Measurements from ENCODE around the gene KIAA0753.

Gene KIAA0753

DNA sequence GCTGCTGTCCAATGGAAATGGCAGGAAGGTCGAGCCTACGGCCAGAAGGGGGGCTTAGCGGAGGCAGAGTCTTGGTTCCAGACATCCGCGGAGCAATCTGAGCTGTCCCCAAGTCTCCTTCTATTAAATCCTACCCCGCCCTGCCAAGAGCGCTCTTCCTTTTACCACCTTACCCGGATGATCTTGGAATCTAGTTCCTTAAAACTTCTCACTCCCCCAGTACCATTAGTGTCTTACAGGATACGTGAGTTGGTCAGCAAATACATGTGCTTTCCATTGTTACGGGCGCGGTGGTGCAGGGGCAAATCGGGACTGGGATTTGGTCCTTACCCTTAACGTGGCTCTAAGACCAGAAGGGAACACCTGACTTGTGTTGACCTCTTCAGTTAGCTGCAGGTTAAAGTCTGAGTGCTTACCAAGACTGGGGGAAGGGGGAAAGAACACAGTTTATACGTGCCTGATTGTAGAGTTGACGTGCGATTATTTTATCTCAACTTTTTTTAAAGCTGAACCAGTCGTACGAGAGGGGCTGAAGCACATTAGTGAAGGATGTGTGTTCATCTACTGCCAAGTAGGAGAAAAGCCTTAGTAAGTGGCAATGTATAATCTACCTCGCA is 844 bp upstream of the KIAA0753 start:
- peak; percentile 65 for DNase-seq (ENCODE audit: low spot score)

DNA sequence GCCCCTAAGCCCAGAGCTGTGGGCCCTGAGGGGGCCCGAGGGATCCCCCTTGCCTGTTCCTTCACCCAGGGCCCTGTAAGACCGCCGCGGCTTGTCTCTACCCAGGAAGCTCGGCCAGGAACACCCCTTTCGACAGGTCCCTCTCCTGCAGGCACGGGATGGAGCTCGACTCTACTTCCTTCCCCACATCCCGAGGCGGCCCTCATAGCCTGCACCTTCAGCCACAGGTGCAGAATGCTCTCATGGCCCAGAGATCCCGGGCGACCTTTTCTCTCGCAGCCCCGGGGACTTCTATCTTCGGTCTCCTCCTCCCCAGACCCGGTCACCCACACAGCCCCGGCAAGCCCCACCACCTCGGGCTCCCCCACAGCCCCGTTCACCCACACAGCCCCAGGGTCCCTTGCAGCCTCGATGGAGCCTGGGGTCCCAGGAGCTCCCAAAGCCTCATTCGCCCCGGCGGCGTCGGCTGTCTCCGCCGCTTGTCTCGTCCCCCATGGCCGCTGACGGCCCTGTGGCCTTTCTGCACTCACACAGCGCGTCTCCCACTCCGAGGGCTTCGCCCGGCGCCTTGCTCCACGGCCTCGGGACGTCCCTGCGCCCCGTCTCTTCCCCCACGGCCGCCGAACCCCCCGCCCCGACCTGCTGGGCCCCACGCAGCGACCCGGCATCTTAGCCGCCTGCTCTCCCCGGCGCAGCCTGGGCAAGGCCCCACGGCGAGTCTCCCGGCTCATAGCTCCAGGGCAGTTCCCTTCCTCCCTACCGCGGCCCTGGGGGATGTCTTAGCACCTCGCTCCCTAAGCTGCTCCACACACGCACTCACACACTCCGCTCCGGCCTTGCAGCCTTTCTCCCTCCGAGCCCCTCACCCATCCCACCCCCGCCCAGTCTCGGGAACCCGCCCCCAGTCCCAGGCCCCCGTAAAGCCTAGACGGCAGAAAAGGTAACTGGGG is 650 bp downstream of the KIAA0753 start:
- DNase-seq (ENCODE audit: low spot score): peak; percentile 40

DNA sequence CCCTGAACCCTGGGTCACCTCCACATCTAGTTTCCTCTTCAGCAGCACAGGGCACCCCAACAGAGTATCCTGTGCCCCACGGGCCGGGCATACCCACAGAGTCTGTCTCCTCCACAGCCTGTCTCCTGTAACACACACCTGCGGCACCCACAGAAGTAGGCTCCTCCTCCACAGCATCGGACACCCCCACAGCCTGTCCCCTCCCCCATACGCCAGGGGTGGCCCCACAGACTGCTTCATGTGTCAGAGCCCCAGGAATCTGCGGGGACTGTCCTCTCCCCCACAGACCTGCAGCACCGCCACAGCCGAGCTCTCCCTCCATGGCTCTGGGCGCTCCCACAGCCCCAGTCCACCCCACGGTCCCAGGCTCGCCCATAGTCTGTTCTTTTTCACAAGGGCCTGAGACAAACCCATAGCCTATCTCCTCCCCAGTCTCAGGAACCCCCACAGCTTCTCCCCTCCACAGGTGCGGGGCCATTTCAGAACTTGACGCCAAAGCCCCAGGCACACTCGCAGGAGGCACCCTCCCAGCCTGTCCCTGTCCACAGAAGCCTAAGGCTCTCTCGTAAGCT is 1.4 kb downstream of the KIAA0753 start:
- no peak for DNase-seq (ENCODE audit: low spot score)

DNA sequence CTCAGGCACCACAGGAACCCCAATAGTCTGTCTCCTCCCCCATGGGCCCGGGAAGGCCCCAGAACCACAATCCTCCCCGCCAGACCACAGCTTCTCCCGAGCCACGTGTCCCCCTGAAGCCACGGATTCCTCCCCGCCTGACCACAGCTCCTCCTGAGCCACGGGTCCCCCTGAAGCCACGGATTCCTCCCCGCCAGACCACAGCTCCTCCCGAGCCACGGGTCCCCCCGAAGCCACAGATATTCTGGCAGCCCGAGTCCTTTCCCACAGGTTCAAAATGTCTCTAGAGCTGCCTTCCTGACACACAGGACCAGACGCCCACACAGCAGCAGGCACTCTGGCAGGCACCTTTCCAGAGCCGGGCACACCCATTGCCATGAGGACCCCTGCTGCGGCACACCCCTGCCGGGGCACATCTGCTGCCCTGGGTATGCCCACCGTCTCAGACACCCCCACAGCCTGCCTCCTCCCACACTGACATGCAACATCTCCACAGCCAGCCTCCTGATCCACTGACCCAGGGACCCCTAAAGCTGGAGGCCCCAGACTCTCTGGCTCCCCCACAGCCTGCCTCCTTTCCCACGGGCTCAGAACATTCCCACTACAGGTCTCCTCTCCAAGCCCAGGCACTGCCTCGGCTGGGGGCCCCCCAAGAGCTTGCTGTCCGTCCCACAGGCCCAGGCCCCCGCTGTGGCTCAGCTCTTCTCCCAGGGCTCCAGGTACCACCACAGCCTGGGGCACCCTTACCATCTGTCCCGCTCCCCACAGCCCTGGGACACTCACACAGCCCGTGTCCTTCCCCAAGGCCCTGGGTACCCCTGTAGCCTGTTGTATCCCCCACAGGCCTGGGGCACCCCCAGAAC is 2.2 kb downstream of the KIAA0753 start:
- no peak for DNase-seq (ENCODE audit: low spot score)

DNA sequence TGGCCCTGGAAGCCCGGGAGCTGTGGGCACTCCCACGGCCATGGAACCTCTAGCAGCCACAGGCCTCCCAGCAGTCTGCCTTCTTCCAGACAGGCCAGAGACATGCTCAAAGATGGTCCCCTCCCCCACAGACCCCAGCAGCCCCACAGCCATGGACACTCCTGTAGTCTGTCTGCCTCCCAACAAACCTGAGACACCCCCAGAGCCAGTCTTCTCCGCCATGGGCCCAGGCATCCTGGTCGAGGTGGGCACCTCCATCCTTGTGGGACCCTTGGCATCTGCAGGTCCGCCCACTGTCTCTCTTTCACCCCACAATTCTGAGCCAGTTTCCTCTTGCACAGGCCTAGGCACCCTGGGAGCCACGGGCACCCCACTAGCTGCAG is 3.1 kb downstream of the KIAA0753 start:
- DNase-seq (ENCODE audit: low spot score): no peak

DNA sequence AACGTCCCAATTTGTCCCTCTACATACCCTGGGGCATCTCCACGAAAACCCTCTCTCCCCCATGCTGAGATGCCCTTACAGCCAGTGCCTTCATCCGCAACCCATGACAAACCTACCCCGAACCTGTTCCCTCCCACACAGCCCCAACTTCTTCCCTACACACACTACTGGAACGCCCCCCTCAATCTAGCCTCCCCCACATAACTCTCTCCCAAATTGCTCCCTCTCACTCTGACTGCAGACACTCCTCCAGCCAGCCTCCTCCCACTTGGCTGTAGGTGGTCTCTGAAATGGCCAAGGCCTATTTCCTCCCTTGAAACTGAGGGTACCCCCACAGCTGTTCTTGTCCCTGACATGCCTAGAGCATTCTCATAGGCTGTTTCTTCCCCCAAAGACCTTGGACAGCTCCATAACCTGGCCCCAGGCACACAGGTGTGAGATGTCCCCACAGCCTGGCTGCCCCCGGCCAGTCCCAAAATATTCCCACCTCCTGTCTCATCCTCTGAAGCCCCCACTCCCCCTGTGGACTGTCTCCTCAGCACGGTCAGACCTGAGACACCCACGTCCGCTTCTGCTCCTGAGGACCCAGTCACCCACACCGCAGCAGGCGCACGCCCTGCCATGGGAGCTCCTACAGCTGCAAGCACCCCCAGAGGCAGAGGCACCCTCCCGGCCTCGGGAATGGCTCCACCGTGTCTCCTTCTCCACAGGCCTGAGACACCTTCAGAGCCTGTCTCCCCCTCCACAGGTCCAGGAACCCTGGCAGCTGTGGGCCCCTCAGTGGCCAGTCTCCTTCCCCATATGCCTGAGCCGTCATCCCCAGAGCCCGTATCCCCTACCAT is 3.7 kb downstream of the KIAA0753 start:
- DNase-seq (ENCODE audit: low spot score): no peak

DNA sequence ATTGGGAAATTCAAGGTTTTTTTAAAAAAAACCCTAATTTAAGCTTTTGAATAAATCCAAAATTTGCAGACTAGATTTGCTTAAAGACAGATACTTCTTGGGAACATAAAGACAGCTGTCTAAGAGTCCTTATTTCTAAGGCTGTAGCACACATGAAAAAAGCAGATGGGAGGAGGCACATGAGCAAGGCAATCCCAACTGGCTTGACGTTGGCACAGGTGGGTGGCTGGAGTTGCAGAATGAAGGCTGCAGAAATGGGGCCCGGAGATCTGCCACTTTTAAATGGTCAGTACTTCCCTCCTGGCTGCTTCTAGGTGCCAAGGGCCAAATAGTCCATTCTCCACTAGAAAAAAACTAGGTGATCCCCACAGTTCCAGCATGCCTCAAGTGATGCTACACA is 4.4 kb downstream of the KIAA0753 start:
- DNase-seq (ENCODE audit: low spot score): no peak

DNA sequence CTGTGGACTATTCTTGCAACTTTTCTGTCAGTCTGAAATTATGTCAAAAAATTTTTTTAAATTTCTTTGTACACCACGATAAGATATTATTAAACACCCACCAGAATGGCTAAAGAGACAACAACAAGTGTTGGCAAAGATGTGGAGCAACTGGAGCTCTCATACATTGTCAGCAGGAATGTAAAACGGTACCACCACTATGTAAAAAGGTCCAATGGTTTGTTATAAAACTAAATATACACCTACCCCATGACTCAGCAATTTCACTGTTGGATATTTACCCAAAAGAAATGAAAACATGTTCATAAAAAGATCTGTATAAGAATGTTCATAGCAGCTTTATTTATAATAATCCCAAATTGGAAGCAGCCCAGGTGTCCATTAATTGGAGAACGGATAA is 7.2 kb downstream of the KIAA0753 start:
- DNase-seq (ENCODE audit: low spot score): no peak

DNA sequence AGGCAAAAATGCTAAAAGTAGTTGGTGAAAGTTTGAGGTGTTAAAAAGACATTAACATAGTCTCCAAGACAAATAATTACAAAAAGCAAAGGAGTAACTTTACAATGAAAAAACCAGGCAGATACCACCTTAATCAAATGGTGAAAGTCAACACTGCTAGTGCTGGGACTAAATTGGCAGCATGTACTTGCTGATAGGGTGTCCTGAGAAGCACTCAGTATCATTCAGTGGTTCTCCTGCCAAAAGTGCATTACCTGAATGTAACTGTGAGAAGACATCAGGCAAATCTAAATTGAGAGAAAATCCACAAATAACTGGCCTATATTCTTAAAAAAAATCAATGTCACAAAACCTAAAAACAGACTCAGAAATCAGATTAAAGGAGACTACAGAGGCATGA is 8.0 kb downstream of the KIAA0753 start:
- no peak for DNase-seq (ENCODE audit: low spot score)

DNA sequence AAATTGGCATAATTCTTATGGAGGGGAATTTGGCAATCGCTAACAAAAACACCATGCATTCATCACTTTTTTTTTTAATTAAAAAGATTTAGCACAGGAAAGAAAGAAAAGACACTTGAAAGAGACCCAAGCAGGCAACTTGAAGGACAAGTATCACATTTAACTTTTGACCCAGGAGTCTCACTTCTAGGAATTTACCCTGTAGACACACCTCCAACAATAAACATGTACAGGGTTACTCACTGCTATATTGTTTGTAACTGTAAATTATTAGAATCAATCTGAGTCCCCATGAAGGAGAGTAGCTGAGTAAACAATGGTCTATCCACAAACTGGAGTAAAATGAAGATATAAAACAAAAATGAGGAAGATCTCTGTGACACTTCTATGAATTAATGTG is 10.1 kb downstream of the KIAA0753 start:
- DNase-seq (ENCODE audit: low spot score): no peak

DNA sequence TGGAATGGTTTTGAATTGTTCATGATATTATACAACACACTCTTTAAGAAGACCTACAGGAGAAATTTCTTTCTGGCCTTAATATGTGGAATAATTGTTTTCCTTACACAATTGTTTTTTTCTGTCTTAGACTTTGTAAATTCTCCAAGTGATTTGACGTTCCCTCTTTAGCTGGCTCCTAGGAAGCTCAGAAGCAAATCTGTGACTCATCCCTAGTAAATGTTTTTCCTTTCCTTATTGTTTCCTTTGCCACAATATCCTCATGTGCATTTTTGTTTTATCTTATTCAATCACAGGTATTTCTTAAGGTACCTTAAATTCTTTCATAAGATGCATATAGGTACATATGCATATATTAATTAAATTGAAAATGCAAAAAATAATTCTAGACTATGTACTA is 13.5 kb downstream of the KIAA0753 start:
- DNase-seq (ENCODE audit: low spot score): no peak

DNA sequence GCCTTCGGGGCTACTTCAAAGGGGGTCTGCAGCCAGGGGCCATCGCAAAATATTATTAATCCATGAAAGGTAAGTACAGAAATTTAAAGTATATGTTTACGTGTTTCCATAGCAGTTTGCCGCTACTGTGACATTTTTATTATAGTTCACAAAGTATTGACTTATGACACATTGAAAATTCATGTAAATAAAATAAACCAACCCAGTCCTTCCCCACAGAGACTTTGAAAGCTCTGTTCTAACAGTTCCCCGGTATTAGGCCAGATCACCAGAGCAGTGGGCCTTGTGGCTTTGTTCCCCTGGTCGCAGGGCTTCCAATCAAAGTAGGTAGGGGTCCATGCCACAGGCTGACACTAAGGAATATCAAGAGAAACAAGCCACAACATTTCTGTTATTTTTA is 13.9 kb downstream of the KIAA0753 start:
- no peak for DNase-seq (ENCODE audit: low spot score)

DNA sequence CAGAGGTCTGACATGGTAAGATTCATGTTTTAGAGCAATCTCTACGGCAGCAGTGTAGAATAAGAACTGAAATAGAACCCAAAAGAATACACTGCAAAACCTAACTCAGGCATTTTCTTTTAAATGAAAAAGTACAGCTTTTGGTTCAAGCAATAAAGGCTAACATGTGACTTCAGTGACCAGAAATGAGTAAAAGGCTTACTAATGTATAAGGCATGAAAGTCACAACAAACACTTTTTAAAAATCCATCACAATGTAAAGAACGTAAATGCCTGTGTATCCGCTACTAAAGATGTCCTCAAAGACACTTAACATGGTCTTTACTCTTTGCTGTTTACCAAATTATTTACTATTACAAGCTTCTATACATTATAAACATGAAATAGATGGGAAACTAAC is 16.6 kb downstream of the KIAA0753 start:
- DNase-seq (ENCODE audit: low spot score): no peak

DNA sequence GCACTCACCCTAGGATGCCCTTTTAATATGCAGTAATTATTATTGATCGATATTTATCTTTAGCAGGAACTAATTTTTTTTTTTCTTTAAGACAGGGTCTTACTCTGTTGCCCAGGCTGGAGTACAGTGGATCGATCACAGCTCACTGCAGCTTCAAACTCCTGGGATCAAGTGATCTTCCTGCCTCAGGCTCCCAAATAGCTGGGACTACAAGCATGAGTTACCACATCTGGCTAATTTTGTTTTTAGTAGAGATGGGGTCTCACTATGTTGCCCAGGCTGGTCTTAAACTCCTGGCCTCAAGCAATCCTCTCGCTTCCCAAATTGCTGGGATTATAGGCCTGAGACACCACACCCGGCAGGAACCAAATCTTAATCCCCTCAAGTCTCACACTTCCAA is 29.3 kb downstream of the KIAA0753 start:
- no peak for DNase-seq (ENCODE audit: low spot score)

DNA sequence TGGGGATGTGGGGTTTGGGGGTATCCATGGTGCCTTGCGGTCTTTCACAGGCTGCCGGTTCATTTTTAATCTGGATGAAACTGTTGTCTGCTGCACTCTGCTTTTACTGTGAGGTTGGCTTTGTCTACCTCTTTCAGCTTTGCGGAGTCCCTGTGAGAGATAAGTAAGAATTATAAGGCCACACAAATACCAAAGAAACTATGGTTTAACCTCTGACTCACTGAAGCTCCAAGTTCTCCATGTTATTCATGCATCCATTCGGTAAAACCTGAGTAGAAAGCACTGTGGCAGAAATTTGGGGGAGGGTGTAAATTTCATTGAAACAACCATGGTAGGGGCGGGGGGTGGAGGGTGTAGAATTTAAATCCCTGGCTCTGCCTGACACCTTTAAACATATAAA is 30.5 kb downstream of the KIAA0753 start:
- no peak for DNase-seq (ENCODE audit: low spot score)

DNA sequence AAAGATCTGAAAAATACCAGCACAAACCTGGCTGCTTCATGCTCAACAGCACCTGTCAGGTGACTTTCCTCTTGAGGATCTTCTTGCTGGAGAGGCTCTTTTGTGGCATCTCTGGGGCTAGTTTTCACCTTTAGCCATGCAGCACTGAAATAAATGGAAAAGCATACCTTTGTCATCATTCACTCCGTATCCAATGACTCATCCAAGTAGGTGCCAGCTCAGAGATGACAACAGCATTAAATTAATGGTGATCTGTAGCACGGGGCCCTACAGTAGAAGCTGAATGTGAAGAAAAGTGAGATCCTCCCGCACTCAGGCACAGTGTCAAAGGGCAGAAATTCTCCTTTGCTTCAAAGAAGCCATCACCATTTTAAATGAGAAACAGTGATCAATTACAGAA is 32.2 kb downstream of the KIAA0753 start:
- DNase-seq (ENCODE audit: low spot score): peak; percentile 74

DNA sequence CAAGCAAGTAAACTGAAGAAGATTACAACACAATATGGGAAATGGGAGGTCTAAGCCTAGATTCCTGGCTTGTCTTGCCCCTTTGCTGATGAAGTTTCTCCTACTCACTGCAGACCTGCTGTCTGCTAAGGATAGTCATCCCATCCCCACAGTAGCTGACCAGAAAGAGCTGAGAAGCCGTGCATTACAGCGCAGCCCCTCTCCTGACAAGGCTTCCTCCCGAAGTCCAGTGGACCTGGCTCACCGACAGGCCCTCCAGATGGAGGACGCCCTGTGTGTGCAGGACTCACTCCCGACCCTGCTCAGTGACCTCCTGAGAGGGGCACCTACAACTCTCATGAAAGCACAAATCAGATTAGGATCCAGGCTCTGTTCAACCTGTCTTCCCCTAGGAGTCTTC is 35.4 kb downstream of the KIAA0753 start:
- no peak for DNase-seq (ENCODE audit: low spot score)

DNA sequence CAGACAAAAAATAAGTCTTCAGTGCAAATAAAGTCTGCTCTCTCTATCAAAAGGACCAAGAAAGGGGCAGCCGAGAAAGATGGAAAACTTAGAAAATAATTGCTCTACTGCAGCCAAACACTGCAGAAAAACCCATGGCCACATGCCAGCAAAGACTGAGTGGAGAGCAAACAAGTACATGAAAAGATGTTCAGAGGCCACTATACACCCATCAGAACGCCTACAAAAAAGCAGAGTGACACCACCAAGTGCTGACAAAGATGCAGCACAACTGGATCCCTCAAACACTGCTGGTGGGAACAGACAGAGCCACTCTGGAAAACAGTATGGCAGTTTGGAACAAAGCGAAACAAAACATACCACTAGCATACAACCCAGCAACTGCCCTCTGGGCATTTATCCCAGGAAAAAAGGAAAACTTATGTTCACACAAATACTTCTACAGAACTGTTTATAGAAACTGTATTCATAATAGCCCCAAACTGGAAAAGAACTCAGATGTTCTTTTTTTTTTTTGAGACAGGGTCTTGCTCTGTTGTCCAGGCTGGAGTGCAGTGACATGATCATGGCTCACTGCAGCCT is 36.7 kb downstream of the KIAA0753 start:
- DNase-seq (ENCODE audit: low spot score): no peak

DNA sequence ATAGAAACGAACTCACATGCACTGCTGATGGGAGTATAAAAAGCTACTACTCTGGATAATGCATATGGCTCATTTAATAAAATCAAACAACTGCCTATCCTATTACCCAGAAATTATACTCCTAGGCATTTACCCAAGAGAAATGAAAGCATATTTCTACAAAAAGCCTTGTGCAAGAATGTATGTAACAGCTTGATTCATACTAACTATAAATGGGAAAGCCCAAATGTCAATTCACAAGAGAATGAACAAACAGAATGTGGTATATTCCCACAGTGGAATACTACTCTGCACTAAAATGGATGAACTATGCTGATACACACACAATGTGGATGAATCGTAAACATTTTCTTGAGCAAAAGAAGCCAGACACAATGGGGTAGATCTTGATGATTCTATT is 38.4 kb downstream of the KIAA0753 start:
- no peak for DNase-seq (ENCODE audit: low spot score)

DNA sequence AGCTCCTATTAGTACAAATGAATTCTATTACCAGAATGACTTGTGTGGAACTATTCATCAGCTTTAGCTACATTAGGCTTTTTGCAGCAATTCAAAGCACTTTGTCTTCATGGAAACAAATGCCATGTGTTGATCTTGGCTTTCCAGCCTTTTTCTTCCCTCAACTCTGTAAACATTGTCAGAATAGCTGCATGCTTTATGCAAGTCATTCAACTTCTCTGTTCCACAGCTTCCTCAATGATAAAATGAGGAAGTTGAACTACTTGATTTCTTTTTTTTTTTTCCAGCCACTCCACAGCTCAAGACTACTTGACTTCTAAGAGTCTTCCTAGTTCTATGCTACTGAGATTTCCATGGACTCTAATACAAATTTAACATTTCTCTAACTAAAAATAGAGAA is 41.1 kb downstream of the KIAA0753 start:
- DNase-seq (ENCODE audit: low spot score): no peak

DNA sequence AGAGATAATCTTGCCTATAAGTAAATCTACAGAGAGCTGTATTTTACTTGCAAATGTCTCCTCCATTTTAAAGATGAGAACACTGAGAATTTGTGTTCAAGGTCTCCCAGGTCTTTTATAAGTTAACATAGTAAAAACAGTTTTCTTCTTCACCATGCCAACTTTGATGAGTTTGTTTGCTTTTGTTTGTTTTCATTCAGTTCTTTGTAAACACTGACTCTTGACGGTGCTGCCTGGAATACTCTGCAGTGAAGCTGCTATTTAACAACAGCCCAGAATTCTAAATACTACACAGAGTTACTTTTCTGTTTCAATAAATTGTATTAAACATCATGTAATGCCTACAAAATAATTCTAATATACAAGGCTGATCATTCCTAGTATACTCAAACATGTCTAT is 42.8 kb downstream of the KIAA0753 start:
- DNase-seq (ENCODE audit: low spot score): no peak
